Right lobe of liver (tissue), 4 donors: ENCODE measurements around the gene GABRG3.

Source experiments
- POLR2A ChIP-seq: fragments of 450-650 bp; IDR thresholded peaks from one replicate; pipeline ENCODE4 v1.6.1; 2017; ENCODE audit warnings: antibody characterized with exemption, mild to moderate bottlenecking
- TF ChIP-seq, protein P1 (sequence below), 4 donors: fragments of 200-600 bp in 3 of 4; fragments of 450-650 bp in 1 of 4; IDR thresholded peaks; one replicate each; pipeline versions ENCODE4 v1.5.1 to v1.8.0; 2016 to 2022; ENCODE audit warnings: antibody characterized with exemption in 4 of 4, mild to moderate bottlenecking in 2 of 4
- donor health status: DM: no; HTN: no; CAD: no.
- donor health status: DM: no; HTN: no; CAD: no.
- donor health status: DM: no; HTN: yes; CAD: no.

- TF ChIP-seq, protein P1, sequence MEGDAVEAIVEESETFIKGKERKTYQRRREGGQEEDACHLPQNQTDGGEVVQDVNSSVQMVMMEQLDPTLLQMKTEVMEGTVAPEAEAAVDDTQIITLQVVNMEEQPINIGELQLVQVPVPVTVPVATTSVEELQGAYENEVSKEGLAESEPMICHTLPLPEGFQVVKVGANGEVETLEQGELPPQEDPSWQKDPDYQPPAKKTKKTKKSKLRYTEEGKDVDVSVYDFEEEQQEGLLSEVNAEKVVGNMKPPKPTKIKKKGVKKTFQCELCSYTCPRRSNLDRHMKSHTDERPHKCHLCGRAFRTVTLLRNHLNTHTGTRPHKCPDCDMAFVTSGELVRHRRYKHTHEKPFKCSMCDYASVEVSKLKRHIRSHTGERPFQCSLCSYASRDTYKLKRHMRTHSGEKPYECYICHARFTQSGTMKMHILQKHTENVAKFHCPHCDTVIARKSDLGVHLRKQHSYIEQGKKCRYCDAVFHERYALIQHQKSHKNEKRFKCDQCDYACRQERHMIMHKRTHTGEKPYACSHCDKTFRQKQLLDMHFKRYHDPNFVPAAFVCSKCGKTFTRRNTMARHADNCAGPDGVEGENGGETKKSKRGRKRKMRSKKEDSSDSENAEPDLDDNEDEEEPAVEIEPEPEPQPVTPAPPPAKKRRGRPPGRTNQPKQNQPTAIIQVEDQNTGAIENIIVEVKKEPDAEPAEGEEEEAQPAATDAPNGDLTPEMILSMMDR (IDR thresholded peaks at IDR 0.05): no peak
- no peak for TF ChIP-seq POLR2A
These were observed 504.4 kb downstream of the GABRG3 start for GRCh38 chr15:27475395-27475794.
